SW 1271 (cell line): ENCODE data around the gene PPARA.
"Not testable (repeated sequence)": the region's sequence is repeated elsewhere in the genome, so short reads cannot be mapped to it uniquely, and the experiment has no call there.

Source experiments
- DNase-seq, 2 experiments: peaks; one replicate each; lab custom pipeline; 2025; lab: John Stamatoyannopoulos, UW

The PPARA gene

GRCh38 chr22:46173152-46173551, 22.8 kb downstream of the PPARA start:
- no peak for DNase-seq

- DNase-seq, result no peak
Observed at GRCh38 chr22:46175631-46176030, 25.3 kb downstream of the PPARA start.

GRCh38 chr22:46176508-46177003, 26.2 kb downstream of the PPARA start:
- DNase-seq, result no peak

GRCh38 chr22:46178755-46179505, 28.6 kb downstream of the PPARA start:
- DNase-seq, result peak in 1 of 2 experiments; percentile 65

GRCh38 chr22:46179748-46180147, 29.4 kb downstream of the PPARA start:
- no peak for DNase-seq

- no peak for DNase-seq
Observed at GRCh38 chr22:46180370-46181137, 30.2 kb downstream of the PPARA start.

GRCh38 chr22:46183733-46184132, 33.4 kb downstream of the PPARA start:
- no peak for DNase-seq

- no peak for DNase-seq
Observed at GRCh38 chr22:46185283-46185682, 35.0 kb downstream of the PPARA start.

- DNase-seq, result no peak
Observed at GRCh38 chr22:46187862-46188261, 37.5 kb downstream of the PPARA start.

- no peak for DNase-seq
Observed at GRCh38 chr22:46192210-46192993, 42.1 kb downstream of the PPARA start.

- DNase-seq, result no peak
Observed at GRCh38 chr22:46193898-46194310, 43.6 kb downstream of the PPARA start.

GRCh38 chr22:46195487-46196165, 45.3 kb downstream of the PPARA start:
- DNase-seq, result no peak

- DNase-seq, result no peak
Observed at GRCh38 chr22:46196278-46196677, 46.0 kb downstream of the PPARA start.

- no peak for DNase-seq
Observed at GRCh38 chr22:46198274-46198673, 47.9 kb downstream of the PPARA start.

GRCh38 chr22:46198806-46199205, 48.5 kb downstream of the PPARA start:
- not testable (repeated sequence) for DNase-seq

- DNase-seq, result no peak
Observed at GRCh38 chr22:46201059-46201757, 50.9 kb downstream of the PPARA start.

- DNase-seq, result no peak
Observed at GRCh38 chr22:46202897-46203600, 52.7 kb downstream of the PPARA start.

GRCh38 chr22:46203601-46203980, 53.3 kb downstream of the PPARA start:
- DNase-seq, result no peak

- no peak for DNase-seq
Observed at GRCh38 chr22:46209262-46209661, 58.9 kb downstream of the PPARA start.

GRCh38 chr22:46212195-46212594, 61.9 kb downstream of the PPARA start:
- no peak for DNase-seq

GRCh38 chr22:46213052-46213451, 62.7 kb downstream of the PPARA start:
- no peak for DNase-seq
